GM23248 (cell line): ENCODE measurements around the gene PRSS1. TPM values are rescaled to one million over a fixed set of nuclear protein-coding genes. Genes with fewer than 3 reads are reported as not detected.
"Not testable (repeated sequence)": the region's sequence is repeated elsewhere in the genome, so short reads cannot be mapped to it uniquely, and the experiment has no call there.

Experiments
- DNase-seq: peaks from one replicate; pipeline ENCODE4 v3.0.0-alpha.2; 2015
- H2AFZ ChIP-seq: fragments of 200-600 bp; sonication (generic); 2 replicates; pipeline ENCODE4 v1.6.1; 2016; ENCODE audit warnings: antibody characterized with exemption
- H3F3A ChIP-seq: fragments of 200-600 bp; sonication (generic); 2 replicates; pipeline ENCODE4 v1.6.1; 2016; ENCODE audit warnings: mild to moderate bottlenecking, antibody characterized with exemption, mixed run types; ENCODE audit not compliant: insufficient read depth
- H3K27ac ChIP-seq: fragments of 200-600 bp; sonication (generic); 2 replicates; pipeline ENCODE4 v1.5.1; 2016; ENCODE audit warnings: mild to moderate bottlenecking
- H3K27me3 ChIP-seq: fragments of 200-600 bp; sonication (generic); replicated peaks from 2 replicates; pipeline ENCODE4 v1.6.1; 2016; ENCODE audit warnings: mild to moderate bottlenecking; ENCODE audit not compliant: insufficient read depth
- H3K36me3 ChIP-seq: fragments of 200-600 bp; sonication (generic); 2 replicates; pipeline ENCODE4 v1.6.1; 2016; ENCODE audit warnings: low read depth, mild to moderate bottlenecking
- H3K4me1 ChIP-seq: fragments of 200-600 bp; sonication (generic); 2 replicates; pipeline ENCODE4 v1.6.1; 2016; ENCODE audit warnings: mild to moderate bottlenecking; ENCODE audit not compliant: insufficient read depth
- H3K4me2 ChIP-seq: fragments of 200-600 bp; sonication (generic); one replicate; pipeline ENCODE4 v1.6.1; 2016; ENCODE audit warnings: mild to moderate bottlenecking; ENCODE audit not compliant: unreplicated experiment
- H3K4me3 ChIP-seq: fragments of 200-600 bp; sonication (generic); 2 replicates; pipeline ENCODE4 v1.5.1; 2016; ENCODE audit warnings: mild to moderate bottlenecking
- H3K79me2 ChIP-seq: fragments of 200-600 bp; sonication (generic); 2 replicates; pipeline ENCODE4 v1.6.1; 2016; ENCODE audit warnings: mild to moderate bottlenecking; ENCODE audit not compliant: insufficient read depth
- H3K9ac ChIP-seq: fragments of 200-600 bp; sonication (generic); 2 replicates; pipeline ENCODE4 v1.6.1; 2016; ENCODE audit warnings: mild to moderate bottlenecking
- H3K9me2 ChIP-seq: fragments of 200-600 bp; sonication (generic); 2 replicates; pipeline ENCODE4 v1.6.1; 2016; ENCODE audit warnings: mixed run types, mild to moderate bottlenecking, moderate library complexity; ENCODE audit not compliant: insufficient read depth
- H3K9me3 ChIP-seq: fragments of 200-600 bp; sonication (generic); one replicate; pipeline ENCODE4 v1.6.1; 2017; ENCODE audit warnings: low read depth
- H4K20me1 ChIP-seq: fragments of 200-600 bp; sonication (generic); 2 replicates; pipeline ENCODE4 v1.6.0; 2016; ENCODE audit not compliant: insufficient read depth
- EZH2 ChIP-seq: fragments of 200-600 bp; sonication (generic); IDR thresholded peaks from 2 replicates; pipeline ENCODE4 v1.6.1; 2018; ENCODE audit warnings: antibody characterized with exemption, mild to moderate bottlenecking; ENCODE audit not compliant: insufficient read depth, poor library complexity, severe bottlenecking
- EZH2phosphoT487 ChIP-seq: fragments of 200-600 bp; sonication (generic); IDR thresholded peaks from 2 replicates; pipeline ENCODE4 v1.6.1; 2018; ENCODE audit warnings: antibody characterized with exemption, moderate library complexity, mild to moderate bottlenecking, low read depth; ENCODE audit not compliant: insufficient read depth
- WGBS, 2 experiments: methylation state at CpG; one replicate each; pipeline ENCODE4 v1.1.6; 2015 to 2017; ENCODE audit warnings: low lambda C conversion rate in 2 of 2, low coverage in 1 of 2; ENCODE audit errors: missing lambda C conversion rate in 2 of 2; 5-methylcytosine and 5-hydroxymethylcytosine counted together
- in situ Hi-C: fragments of 300-500 bp; cut with MboI; formaldehyde crosslinking; loops from 2 replicates; pipeline ENCODE4 v1.15.0; 2020
- polyA plus RNA-seq: library from polyadenylated mRNA; unstranded; fragments of >200 nt; fragmentation: Nextera tagmentation; extraction: Ambion mirVana; gene quantifications from 2 replicates; pipeline ENCODE4 v1.2.1, GENCODE V29; 2016
- total RNA-seq: library from RNA; depleted of rRNA; stranded (reverse); fragments of >200 nt; shearing (Covaris generic); gene quantifications from 2 replicates; pipeline ENCODE4 v1.2.3, GENCODE V29; 2014

PRSS1 gene
- total and polyA plus RNA-seq, 2 experiments from 2014 or later = not detected

DNA sequence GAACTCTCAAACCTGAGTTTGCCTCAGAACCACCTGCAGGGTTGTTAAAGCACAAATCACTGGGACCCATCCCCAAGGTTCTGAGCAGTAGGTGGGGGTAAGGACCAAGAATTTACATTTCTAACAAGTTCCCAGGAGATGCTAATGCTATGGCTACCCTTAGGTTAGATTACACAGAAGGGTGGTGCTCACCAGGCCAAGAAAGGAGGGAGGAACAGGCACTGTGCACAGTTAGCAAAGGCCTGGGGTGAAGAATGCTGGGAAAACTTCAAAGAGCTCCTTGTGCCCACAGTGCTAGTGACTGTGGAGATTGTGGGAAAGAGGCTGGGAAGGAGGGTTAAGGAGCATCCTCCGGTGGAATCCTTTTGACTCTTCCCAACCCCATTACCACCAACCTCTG, 12.8 kb downstream of the PRSS1 start:
- Histone ChIP-seq H3K36me3 (no peaks in the 10 kb centered on the region), H3K9me2 (no peaks in the 10 kb centered on the region), H4K20me1 (no peaks in the 10 kb centered on the region), H3F3A (no peaks in the 10 kb centered on the region), H3K4me3 (no peak overlapping the region), H3K27me3 (no peaks in the 10 kb centered on the region; the same call in 1 of the 2 replicates), H3K4me1 (no peaks in the 10 kb centered on the region), H3K9me3 (no peaks in the 10 kb centered on the region), H3K79me2 (no peaks in the 10 kb centered on the region), H3K4me2 (no peak overlapping the region), H3K27ac (no peak overlapping the region), H2AFZ (no peak overlapping the region), H3K9ac (no peak overlapping the region)
- WGBS, 2 experiments = 25 to 31% methylated on average over 1 of the region's 1 CpG
- no peak for DNase-seq
- in situ Hi-C loops = no loop called here
- TF ChIP-seq EZH2phosphoT487 = no peak
- no peak for TF ChIP-seq EZH2

DNA sequence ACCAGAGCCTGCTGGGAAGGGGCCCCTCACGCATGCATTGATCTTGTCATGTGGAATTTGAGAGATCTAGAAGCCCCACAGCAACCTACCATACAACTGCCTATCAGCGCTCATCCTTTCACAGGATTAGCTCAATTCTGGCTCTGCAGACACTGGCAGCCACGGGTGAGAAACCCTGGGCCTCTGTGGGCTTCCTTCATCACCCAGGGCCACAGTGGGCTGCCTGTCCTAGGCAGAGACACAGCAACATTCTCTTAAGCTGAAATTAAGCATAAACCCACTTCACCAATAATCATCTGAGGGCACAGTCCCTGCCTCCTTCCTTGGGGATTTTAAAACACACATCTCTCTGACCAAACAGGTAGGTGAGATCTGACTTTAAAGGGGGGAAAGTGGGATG, 18.2 kb downstream of the PRSS1 start:
- no peaks in the 10 kb centered on the region for H3F3A ChIP-seq
- H3K9me2 ChIP-seq = no peaks in the 10 kb centered on the region
- H3K4me2 ChIP-seq = no peak overlapping the region
- no peak for TF ChIP-seq EZH2phosphoT487
- TF ChIP-seq EZH2 = no peak
- no peaks in the 10 kb centered on the region for H3K79me2 ChIP-seq
- in situ Hi-C loops = no loop called here
- H3K36me3 ChIP-seq = no peaks in the 10 kb centered on the region
- no peak overlapping the region for H3K9ac ChIP-seq
- no peak overlapping the region for H2AFZ ChIP-seq
- no peak for DNase-seq
- H3K9me3 ChIP-seq = no peaks in the 10 kb centered on the region
- no peaks in the 10 kb centered on the region for H4K20me1 ChIP-seq
- peaks cover 21% of the 10 kb centered on the region for H3K27me3 ChIP-seq
- 14 to 28% methylated on average over 3 of the region's 3 CpGs for WGBS, 2 experiments
- H3K4me3 ChIP-seq = no peak overlapping the region
- no peak overlapping the region for H3K27ac ChIP-seq
- H3K4me1 ChIP-seq = no peaks in the 10 kb centered on the region

DNA sequence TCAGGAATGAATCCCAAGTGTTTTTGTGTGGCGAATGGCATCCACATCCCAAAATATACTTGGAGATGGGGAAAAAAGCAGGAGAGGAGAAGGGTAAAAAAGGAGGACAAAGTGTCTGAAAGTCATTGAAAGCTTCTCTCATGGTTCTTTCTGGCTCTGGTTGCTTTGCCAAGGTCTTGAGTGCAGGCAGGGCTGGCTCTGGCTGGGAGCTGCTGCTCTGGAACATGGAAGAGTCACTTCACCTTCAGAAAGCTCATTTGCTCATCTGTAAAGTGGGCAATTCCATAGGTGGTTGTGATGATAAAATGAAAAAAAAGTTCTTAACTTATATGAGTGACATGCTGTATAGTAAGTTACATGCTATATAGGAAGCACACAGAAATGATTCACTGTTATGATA, 18.6 kb downstream of the PRSS1 start:
- TF ChIP-seq EZH2 = no peak
- no peak for TF ChIP-seq EZH2phosphoT487
- Histone ChIP-seq H3K9me3 (no peaks in the 10 kb centered on the region), H2AFZ (no peak overlapping the region), H3K4me1 (no peaks in the 10 kb centered on the region), H3F3A (no peaks in the 10 kb centered on the region), H3K27me3 (peaks cover 21% of the 10 kb centered on the region), H4K20me1 (no peaks in the 10 kb centered on the region), H3K27ac (no peak overlapping the region), H3K79me2 (no peaks in the 10 kb centered on the region), H3K36me3 (no peaks in the 10 kb centered on the region), H3K4me3 (no peak overlapping the region), H3K9me2 (no peaks in the 10 kb centered on the region), H3K9ac (no peak overlapping the region), H3K4me2 (no peak overlapping the region)
- 7 to 29% methylated on average over 1 of the region's 1 CpG for WGBS, 2 experiments
- in situ Hi-C loops = no loop called here
- no peak for DNase-seq

DNA sequence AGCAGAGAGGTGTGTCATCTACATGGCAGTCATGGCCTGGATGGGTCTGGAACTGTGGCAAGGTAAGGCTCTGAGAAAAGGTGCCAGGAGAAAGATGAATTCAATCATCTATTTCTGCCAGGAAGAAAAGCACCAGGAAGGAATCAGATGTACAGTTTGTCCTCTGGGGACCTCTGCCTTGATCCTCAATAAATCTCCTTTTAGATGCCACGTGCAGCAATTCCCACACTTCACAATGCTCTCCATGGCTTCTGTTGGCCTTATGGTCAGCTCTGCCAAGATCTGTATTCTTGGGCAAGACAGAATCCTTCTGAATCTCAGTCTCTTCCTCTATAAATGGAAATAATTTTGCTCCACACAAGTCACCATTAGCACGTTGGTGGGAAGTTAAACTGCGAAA, 19.6 kb downstream of the PRSS1 start:
- H3K9me3 ChIP-seq, H3K4me3 ChIP-seq: not testable (repeated sequence)

DNA sequence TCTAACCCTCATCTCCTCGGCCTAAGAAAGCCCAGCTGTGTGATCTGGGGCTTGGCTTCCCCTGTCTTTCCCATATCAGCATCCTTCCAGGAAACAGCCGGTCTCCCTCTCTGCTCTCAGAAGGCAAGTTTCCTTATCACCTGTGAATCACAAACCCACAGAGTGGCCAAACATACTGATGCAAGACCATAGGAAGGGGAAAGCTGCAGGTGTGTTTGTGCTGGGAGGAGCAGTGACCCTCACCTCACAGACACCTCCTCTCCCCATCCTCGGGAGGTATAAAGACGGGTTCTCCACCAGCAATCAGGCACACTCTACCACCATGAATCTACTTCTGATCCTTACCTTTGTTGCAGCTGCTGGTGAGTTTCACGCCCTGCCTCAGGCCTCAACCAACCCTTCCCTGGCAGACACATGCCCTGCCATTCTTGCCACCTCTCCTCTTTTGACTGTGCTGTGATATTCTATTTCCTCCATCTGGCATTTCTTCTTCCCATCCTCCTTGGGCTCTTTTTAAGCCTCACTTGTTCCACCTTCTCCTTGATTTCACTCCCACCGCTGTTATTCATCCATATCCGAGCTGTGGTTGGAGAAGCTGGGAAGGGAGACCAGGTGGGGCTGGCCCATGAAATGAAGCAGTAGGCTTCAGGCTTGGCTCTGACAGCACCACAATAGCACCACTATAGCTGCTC, 21.5 kb downstream of the PRSS1 start, which contains the start of gene PRSS2:
Gene PRSS2 (plus strand): TSS at position 310 of the 692 bp plus-strand sequence. CDS start 13 bp downstream, at position 323.
- no peaks in the 10 kb centered on the region for H3K9me3 ChIP-seq
- H3K9me2 ChIP-seq = no peaks in the 10 kb centered on the region
- no peak within 1 kb of the TSS for H3K4me2 ChIP-seq
- H3K4me3 ChIP-seq = no peak within 1 kb of the TSS
- H3F3A ChIP-seq = no peaks in the 10 kb centered on the region
- peaks cover 21% of the 10 kb centered on the region for H3K27me3 ChIP-seq
- WGBS, 2 experiments = 56 to 68% methylated on average over 7 of the region's 7 CpGs
- H3K4me1 ChIP-seq = peaks cover 8% of the 10 kb centered on the region; the same call in 1 of the 2 replicates
- DNase-seq = no peak
- no peak within 1 kb of the TSS for H2AFZ ChIP-seq
- no peak for TF ChIP-seq EZH2phosphoT487
- no peak for TF ChIP-seq EZH2
- H3K36me3 ChIP-seq = no peaks in the 10 kb centered on the region
- no peak within 1 kb of the TSS for H3K27ac ChIP-seq
- in situ Hi-C loops = no loop called here
- H3K79me2 ChIP-seq = no peaks in the 10 kb centered on the region
- H4K20me1 ChIP-seq = no peaks in the 10 kb centered on the region
- no peak within 1 kb of the TSS for H3K9ac ChIP-seq

More for the DNA sequence above, 19.6 kb downstream of the PRSS1 start:
- 31% methylated on average over 3 of the region's 3 CpGs for WGBS, 2 experiments
- H3F3A ChIP-seq, H3K4me2 ChIP-seq, in situ Hi-C loops, H3K79me2 ChIP-seq, H3K27ac ChIP-seq, H3K9me2 ChIP-seq, DNase-seq, H3K4me1 ChIP-seq, H3K9ac ChIP-seq, H4K20me1 ChIP-seq, H2AFZ ChIP-seq, H3K36me3 ChIP-seq: not testable (repeated sequence)
- peaks cover 21% of the 10 kb centered on the region for H3K27me3 ChIP-seq
